Islet precursor cell (in vitro differentiated cells): ENCODE data around the gene TXNL4B.
"Not testable (repeated sequence)": the region's sequence is repeated elsewhere in the genome, so short reads cannot be mapped to it uniquely, and the experiment has no call there.

Experiments
- DNase-seq: peaks from one replicate; pipeline ENCODE4 v3.0.0-alpha.2; 2018

Gene TXNL4B

DNA sequence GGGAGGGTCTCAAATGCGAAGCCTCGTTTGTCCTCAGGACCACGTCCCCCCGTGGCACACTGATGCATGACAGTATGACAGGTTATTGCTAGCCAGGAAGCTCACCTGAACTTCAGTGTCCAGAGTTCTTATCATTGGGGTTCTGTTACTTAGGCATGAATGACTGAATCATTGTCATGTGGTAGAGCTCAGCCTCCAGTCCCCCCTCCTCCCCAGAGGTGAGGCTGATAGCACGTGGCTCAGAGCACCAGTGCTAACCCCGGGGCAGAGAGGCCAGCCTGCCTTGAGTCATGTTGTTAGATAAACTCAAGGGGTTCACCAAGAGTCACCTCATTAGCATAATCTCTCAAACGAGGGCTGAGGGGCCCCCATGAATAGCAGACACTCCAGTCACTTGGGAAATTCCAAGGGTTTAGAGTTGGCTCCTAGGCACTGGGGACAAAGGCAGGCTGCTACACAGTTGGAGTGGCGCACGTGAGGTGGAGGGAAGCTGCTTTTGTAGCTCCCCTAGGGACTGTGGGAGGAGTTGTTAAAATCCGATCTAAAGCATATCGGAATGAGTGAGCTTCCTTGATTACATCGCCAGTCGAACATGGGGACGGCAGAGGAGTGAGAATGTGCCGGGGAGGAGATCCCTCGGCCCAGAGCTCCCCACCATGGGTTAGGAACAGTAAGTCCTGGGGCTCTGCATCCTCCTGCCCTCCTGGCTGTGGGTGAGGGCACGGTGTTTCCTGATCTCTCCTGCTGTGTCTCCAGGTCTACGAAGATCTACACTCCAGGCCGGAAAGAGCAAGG is 18.4 kb upstream of the TXNL4B start:
- no peak for DNase-seq

DNA sequence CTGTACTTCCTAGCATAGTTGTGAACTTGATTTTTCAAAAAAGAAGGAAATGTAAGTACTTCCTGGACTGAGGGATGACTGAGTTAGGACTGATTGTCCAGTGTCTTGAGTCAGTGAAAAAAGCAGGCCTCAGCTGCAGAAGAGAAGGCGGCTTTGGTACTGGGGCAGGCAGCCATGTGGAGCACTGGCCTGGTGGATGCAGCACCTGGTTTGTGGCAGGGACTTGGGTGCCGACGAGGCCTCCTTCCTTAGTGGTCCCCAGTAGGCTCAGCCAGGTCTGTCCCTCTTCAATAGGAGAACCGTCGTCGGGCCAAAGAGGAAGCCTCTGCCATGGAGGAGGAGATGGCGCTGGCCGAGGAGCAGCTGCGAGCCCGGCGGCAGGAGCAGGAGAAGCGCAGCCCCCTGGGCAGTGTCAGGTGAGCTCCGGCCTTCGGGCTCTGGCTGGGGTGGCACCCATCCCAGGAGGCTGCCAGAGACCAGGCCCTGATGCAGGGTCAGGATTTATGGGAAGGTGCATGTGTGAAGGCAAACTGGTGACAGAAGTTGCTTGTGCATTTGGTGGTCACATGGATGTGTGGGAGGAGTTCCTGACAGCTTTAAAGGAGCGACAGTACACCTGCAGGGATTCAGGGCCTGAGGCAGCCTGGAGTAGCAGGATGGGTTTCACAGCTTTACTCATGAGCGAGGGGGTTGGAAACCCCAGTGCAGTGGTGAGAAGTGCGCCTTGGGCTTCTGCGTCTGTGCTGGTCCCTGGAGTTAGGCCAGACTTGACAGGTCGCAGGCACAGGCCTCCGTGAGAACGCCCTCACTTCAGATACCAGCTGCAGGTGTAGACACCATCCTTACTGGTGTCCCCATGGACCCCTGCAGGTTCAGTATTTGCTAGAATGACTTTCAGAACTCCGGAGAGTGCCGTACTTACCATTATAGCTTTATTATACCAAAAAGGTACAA is 17.5 kb upstream of the TXNL4B start:
- no peak for DNase-seq

DNA sequence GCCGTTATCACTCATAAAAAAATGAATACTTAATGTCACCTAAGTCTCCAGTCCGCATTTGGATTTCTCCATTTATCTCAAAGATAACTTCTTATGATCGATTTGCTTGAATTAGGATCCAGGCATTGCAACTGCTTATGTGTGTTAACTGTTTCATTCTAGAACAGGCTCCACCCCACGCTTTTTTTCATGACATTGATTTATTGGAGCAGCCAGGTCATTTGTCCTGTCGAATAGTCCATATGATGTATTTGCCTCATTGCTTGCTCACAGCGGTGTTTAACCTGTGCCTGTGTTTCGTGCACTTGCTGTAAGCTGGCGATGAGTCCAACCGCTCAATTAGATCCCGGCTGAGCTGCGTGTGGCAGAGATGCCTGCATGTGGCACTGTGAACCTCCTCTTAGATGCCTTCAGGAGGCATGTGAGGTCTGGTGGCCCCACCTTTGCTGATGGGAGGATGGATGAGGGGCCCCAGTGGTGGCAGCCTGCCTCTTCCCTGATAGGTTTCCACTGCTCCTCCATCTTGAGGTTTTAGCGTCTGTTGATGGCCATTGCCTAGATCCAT is 16.6 kb upstream of the TXNL4B start:
- DNase-seq, result no peak

DNA sequence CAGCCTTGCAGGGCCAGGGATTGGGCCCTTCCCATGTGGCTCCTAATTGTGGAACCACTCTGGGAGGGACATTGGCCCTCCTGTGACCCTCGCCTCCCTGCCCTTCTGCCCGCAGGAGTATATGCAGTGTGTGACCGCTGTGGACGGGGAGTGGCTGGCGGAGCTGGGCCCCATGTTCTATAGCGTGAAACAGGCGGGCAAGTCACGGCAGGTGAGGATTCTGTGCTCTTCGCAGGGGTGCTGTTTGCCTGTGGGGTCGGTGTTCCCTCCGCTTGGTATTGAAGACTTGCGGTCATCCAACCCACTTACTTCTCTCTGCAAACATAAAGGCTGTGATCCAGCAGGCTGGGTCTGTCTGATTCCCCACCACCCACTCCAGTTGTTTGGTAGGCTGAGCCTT is 15.9 kb upstream of the TXNL4B start:
- no peak for DNase-seq

DNA sequence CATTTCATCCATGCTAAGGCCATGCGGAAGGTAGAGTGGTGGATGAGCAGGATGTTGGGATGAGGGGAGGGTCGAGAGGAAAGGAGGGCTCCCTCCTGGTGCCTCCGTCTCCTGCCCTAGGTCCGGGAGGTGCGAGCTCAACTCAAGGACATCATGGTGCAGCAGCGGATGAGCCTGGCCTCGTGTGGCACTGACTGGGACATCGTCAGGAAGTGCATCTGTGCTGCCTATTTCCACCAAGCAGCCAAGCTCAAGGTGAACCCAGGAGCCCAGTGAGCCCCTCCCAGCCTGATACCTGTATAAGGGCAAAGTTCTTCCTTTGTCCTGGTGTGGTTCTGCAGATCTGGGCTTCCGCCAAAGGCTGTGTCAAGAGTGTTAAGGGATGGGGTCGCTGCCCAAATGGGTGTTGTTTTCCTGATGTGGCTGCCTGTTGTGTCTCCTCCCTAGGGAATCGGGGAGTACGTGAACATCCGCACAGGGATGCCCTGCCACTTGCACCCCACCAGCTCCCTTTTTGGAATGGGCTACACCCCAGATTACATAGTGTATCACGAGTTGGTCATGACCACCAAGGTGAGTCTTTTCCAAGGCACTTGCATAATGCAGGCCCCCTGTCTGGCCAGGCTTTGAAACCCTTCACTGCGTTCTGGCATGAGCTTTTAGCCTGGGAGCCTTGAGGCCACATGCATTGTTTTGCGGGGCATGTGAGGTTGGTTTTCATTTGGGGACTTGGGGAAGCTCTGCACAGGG is 15.1 kb upstream of the TXNL4B start:
- no peak for DNase-seq

DNA sequence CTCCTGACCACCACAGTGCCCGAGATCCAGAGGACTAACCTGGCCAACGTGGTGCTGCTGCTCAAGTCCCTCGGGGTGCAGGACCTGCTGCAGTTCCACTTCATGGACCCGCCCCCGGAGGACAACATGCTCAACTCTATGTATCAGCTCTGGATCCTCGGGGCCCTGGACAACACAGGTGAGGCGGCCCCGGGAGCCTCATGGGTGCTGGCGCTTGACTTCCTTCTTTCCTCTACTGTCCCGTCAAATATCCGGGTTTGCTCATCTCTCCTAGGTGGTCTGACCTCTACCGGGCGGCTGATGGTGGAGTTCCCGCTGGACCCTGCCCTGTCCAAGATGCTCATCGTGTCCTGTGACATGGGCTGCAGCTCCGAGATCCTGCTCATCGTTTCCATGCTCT is 14.0 kb upstream of the TXNL4B start:
- no peak for DNase-seq

DNA sequence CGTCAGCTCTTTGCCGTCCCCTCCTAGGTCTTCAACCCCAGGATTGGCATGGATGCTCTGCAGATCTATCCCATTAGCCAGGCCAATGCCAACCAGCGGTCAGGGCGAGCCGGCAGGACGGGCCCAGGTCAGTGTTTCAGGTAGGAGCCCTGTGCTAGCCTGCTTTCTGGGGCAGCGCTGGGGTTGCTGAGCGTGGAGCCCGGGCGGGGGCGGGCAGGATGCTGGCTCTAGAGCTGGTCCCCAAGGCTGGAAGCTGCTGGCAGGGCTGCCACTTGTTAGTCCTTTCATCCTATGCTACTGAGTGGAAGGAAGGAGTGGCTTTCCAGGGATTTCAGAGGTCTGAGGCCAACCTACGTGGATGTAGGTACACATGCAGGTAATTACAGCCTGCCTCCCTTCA is 12.6 kb upstream of the TXNL4B start:
- DNase-seq, result no peak

DNA sequence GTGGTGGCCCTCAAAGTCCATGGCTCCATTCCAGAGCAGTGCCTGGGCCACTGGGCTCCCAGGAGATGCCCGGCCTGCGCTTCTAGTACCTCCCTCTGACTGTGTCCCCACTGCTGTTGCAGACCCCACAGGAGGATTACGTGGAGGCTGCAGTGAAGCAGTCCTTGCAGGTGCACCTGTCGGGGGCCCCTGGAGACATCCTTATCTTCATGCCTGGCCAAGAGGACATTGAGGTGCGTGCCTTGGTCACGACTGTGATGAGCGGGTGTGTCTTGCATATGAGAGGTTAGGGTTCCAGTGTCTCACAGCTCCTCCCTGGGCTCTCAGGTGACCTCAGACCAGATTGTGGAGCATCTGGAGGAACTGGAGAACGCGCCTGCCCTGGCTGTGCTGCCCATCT is 11.5 kb upstream of the TXNL4B start:
- no peak for DNase-seq

DNA sequence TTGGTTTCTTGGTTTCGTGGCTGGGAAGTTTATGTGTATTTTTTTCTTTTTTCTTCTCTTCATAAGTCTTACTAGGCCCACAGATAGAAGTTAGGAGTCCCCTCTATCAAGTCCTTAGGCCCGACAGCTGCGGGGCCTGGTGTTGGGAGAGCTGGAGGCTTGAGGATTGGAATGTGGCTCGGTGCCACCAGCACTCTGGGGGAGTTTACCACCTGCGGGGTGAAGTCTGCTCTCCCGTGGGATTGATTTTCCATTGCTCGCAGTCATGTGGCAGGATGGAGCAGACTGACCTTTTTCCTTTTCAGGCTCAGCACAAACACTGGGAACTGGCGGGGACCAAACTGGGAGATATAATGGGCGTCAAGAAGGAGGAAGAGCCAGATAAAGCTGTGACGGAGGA is 7.8 kb upstream of the TXNL4B start:
- DNase-seq, result no peak

DNA sequence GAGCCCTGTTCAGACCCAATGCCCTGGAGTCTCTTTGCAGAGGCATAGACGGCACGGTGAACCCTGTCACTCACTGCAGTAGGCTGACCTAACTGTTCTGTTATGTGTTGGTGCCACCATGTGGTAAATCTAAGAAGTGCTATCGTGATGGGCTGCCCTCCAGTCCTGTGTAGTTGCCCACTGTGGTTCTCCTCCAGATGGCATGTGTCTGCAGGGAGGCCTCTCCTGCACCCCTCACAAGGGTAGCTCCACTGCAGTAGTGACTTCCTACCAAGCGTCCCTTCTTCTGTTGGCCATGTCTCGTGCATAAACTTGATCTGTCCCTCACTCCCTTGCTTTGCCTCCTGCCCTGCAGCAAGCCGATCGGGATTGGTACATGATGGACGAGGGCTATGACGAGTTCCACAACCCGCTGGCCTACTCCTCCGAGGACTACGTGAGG is 6.0 kb upstream of the TXNL4B start:
- peak; percentile 84 for DNase-seq

DNA sequence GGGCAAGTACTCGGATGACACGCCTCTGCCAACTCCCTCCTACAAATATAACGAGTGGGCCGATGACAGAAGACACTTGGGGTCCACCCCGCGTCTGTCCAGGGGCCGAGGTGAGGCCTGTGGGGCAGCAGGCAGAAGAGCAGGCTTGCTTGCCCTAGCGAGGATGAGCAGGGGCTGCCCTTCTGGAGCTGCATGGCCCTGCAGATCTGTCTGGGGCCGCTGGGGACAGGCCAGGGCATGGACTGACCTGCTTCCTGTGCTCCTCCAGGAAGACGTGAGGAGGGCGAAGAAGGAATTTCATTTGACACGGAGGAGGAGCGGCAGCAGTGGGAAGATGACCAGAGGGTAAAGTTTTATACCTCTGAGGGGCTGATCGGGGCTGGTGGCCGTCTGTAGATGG is 5.5 kb upstream of the TXNL4B start:
- peak; percentile 68 for DNase-seq

DNA sequence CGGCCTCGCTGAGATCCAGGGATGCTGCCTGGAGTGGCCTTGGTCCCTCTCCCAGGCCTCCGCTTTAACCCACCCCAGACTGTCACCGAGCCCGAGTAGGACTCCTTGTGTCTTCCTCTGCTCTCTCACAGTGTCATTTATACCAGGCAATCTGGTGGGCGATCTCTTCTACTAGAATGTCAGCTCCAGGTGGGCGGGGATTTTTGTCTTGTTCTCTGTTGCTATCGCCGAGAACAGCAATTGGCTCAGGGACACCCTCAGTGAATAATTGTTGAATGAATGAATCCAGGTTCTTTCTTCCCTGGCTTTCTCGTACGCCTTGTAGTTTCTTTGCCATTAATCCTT is 818 bp upstream of the TXNL4B start:
- DNase-seq, result no peak

DNA sequence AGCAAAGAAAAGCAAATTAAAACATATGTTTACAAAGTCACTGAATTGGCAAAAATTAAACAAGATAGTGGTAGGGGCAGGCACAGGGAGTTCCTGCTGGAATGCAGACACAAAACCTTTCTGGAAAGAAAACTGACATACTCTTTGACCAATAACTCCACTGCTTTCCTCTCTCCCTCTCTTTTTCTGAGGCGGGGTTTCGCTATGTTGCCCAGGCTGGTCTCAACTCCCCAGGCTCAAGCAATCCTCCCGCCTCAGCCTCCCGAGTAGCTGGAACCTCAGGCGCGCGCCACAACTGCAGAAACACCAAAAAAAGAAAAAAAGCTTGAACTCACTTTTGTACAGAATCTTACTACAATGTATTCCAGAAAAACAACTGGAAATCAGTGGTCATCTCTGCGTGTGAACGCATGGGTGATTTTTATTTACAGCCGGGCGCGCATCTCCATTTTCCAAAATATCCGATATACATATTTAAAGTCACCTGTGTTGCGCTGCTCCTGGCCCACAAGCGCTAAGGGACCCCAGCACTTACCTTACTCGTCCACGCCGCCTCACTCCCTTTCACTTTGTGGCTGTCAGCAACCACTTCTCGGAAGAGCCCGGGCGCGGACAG is 480 bp downstream of the TXNL4B start:
- DNase-seq, result peak; percentile 66

DNA sequence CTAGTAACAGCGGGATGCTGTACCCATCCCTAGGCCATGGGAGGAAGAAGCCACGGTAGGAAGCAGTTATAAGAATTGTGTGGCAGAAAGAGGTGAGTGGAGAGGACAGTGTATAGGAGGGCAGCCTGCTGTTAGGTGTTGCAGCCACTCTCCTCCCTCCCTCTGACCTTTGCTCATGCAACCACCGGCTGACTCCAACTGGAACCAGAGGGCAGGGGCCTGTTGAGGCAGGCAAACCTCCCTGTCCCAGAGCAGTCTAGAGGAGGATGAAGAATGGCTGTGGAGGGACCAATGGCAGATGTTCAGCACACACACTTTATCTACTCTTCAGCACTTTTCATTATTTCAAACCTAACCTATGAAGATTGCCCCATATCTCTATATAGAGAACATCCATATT is 2.2 kb downstream of the TXNL4B start:
- DNase-seq, result no peak

DNA sequence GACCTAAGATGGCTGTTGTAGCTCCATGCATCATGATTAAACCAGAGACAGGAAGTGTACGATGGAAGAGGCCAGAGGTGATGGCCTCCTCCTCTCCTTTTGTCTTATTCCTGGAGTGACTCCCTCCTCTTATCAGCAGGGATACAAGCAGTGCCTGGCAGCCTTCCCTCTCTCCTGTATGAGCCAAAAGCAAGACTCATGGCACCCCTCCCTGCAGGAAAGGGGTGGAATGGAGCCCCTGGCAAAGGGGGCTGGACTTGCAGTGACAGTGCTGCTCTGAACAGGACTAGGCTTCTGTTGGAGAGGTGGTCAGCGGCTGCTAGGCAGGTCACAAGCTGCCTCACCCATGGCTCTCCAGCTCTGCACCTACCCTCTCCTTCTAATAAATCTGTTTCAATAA is 8.4 kb downstream of the TXNL4B start:
- DNase-seq, result no peak

DNA sequence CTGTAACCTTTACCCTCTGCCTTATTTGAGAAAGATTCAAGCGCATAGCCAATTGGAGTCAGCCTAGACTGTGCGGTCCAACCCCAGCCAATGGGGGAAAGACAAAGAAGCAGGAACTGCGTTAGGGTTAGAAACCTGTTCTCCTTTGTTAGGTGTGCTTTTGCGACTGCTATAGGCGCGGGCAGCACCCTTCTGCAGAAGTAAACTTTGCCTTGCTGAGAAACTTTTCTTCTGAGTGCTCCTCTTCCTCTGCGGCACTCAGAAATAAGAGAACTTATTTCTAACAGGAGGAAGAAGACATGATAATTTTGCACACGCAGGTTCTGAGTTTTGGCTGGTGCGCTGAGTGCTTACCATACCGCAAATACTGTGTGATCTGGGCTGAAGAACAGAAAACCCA is 9.0 kb downstream of the TXNL4B start:
- DNase-seq, result no peak

DNA sequence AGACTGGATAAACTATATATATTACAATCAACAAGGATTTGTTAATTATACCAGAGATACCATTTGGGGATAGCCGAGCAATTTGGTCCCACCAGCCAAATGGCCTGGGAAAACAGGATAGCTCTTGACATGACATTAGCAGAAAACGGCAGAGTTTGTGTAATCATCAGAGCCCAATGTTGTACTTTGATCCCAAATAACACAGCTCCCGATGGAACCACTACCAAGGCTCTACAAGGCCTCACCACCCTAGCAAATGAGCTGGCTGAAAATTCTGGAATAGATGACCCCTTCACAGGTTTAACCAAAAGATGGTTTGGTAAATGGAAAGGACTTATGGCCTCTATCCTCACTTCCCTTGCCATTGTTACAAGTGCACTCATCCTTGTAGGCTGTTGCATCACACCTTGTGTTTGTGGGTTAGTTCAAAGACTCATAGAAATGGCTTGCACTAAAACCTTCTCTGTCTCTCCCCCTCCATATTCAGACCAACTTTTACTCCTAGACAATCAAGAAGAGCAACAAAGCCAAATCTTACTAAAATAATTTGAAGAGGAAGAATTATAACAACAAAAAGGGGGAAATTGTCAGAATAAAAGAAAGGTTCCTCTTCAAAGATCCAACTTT is 9.5 kb downstream of the TXNL4B start:
- no peak for DNase-seq

DNA sequence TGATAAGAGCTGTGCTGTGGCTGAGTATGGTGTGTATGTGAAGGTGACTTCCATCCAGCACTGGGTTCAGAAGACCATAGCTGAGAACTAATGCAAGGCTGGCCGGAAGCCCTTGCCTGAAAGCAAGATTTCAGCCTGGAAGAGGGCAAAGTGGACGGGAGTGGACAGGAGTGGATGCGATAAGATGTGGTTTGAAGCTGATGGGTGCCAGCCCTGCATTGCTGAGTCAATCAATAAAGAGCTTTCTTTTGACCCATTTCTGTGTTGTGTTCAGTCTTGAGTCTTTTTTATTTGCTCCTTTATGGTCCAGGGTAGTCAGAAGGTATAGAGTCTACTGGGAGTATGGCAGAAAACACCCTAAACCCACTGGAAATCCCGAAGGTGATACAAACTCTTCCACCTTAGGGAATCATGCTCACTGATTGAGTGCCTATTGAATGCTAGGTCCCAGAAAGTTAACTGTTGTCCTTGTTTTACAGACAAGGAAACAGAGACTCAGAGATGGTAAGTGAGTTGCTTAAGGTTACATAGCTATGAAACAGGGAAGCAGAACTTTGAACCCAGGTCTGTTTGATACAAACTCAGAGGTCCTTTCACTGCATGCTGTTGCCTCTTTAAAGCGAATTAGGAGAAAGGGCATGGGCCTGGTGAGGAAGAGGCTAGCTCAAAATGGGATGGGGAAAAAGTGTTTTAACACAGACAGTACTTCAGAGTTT is 16.3 kb downstream of the TXNL4B start:
- not testable (repeated sequence) for DNase-seq

DNA sequence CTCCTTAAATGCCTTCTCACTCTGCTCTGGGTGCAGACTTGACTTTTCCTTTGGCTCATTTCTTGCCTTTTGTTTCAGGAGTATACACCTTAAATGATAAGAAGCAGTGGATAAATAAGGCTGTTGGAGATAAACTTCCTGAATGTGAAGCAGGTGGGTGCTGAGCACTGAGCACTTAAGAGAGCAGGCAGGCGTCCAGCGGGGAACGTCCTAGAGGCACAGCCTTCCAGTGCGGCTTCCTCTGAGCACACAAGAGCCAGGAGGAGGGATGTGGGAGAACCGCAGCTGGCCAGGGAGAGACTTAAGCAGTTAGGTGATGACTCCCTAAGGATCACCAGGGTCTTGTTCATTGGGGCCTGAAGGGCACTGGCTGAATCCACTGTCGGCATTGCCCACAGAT is 18.4 kb downstream of the TXNL4B start:
- not testable (repeated sequence) for DNase-seq

DNA sequence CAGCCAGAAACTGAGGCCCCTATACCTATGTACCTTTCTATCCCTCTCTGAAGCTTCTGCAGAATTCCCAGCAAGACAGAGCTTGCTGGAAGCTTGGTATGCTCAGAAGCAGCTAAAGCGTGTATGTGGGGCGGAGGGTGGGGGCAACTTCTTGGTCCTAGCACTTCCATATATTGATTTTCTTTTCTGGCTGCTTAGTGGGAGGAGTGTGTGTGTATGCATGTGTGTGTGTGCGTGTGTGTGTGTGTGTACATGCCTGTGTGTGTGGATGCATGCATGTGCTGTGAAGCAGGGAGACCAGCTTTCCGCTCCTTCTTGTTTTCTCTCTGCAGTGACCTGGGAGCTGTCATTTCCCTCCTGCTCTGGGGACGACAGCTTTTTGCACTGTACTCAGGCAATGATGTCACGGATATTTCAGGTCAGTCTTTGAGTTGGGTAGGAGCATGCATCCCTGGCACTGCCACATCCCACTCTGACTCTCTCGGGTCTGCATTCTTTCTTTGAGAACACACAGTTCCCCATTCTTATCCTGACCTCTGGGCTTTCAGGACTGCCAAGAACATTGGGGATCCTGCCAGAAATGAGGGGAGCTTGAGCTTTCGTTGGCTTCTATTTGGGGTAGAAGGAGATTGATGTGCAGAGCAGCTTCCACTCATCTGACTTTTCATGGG is 19.7 kb downstream of the TXNL4B start:
- DNase-seq, result no peak
